Measurements from ENCODE around the gene RPS26.

Gene RPS26

GRCh38 chr12:56010111-56010570 is 31.6 kb upstream of the RPS26 start:
- no peak for ATAC-seq (ENCODE audit: low read depth)
- peaks cover 2% of the 10 kb centered on the region for H3K36me3 Mint-ChIP-seq
- no peak overlapping the region for H3K27ac Mint-ChIP-seq
- no peaks in the 10 kb centered on the region for H3K27me3 Mint-ChIP-seq
- peak overlapping the region; percentile 0 for H3K4me3 Mint-ChIP-seq
- no peaks in the 10 kb centered on the region for H3K9me3 Mint-ChIP-seq
- no peak for DNase-seq (ENCODE audit: low spot score in 2 of 2)
- peaks cover 13% of the 10 kb centered on the region for H3K4me1 Mint-ChIP-seq

- Mint-ChIP-seq H3K9me3 (no peaks in the 10 kb centered on the region), H3K36me3 (peaks cover 2% of the 10 kb centered on the region), H3K27ac (no peak overlapping the region), H3K27me3 (no peaks in the 10 kb centered on the region), H3K4me3 (no peak overlapping the region), H3K4me1 (peaks cover 11% of the 10 kb centered on the region)
- no peak for DNase-seq (ENCODE audit: low spot score in 2 of 2)
- ATAC-seq (ENCODE audit: low read depth) = no peak
Observed at GRCh38 chr12:56011509-56012090, 30.1 kb upstream of the RPS26 start.

GRCh38 chr12:56013482-56013881 is 28.2 kb upstream of the RPS26 start:
- H3K9me3 Mint-ChIP-seq = no peaks in the 10 kb centered on the region
- no peaks in the 10 kb centered on the region for H3K27me3 Mint-ChIP-seq
- peaks cover 9% of the 10 kb centered on the region for H3K36me3 Mint-ChIP-seq
- H3K4me3 Mint-ChIP-seq = no peak overlapping the region
- DNase-seq (ENCODE audit: low spot score in 2 of 2) (no peak), ATAC-seq (ENCODE audit: low read depth) (no peak)
- H3K4me1 Mint-ChIP-seq = peaks cover 2% of the 10 kb centered on the region
- no peak overlapping the region for H3K27ac Mint-ChIP-seq

GRCh38 chr12:56014205-56014604 is 27.5 kb upstream of the RPS26 start:
- Mint-ChIP-seq H3K4me3 (no peak overlapping the region), H3K27ac (no peak overlapping the region), H3K27me3 (no peaks in the 10 kb centered on the region), H3K9me3 (no peaks in the 10 kb centered on the region), H3K36me3 (peaks cover 9% of the 10 kb centered on the region), H3K4me1 (no peaks in the 10 kb centered on the region)
- ATAC-seq (ENCODE audit: low read depth) (no peak), DNase-seq (ENCODE audit: low spot score in 2 of 2) (no peak)

- no peaks in the 10 kb centered on the region for H3K9me3 Mint-ChIP-seq
- ATAC-seq (ENCODE audit: low read depth) (no peak), DNase-seq (ENCODE audit: low spot score in 2 of 2) (no peak)
- H3K27me3 Mint-ChIP-seq = peaks cover 2% of the 10 kb centered on the region
- H3K4me3 Mint-ChIP-seq = no peak overlapping the region
- peaks cover 9% of the 10 kb centered on the region for H3K36me3 Mint-ChIP-seq
- no peak overlapping the region for H3K27ac Mint-ChIP-seq
- H3K4me1 Mint-ChIP-seq = peaks cover 8% of the 10 kb centered on the region
Observed at GRCh38 chr12:56017181-56017580, 24.5 kb upstream of the RPS26 start.

- Mint-ChIP-seq H3K4me1 (peaks cover 8% of the 10 kb centered on the region), H3K36me3 (peaks cover 9% of the 10 kb centered on the region), H3K27me3 (peaks cover 2% of the 10 kb centered on the region), H3K9me3 (no peaks in the 10 kb centered on the region), H3K27ac (no peak overlapping the region), H3K4me3 (no peak overlapping the region)
- DNase-seq (ENCODE audit: low spot score in 2 of 2) = no peak
- ATAC-seq (ENCODE audit: low read depth) = no peak
Observed at GRCh38 chr12:56018356-56018755, 23.4 kb upstream of the RPS26 start.

- H3K27me3 Mint-ChIP-seq = peaks cover 2% of the 10 kb centered on the region
- H3K9me3 Mint-ChIP-seq = no peaks in the 10 kb centered on the region
- no peak within 1 kb of the TSS for H3K27ac Mint-ChIP-seq
- peak within 1 kb of the TSS; percentile 66 for H3K4me3 Mint-ChIP-seq
- H3K36me3 Mint-ChIP-seq = peaks cover 7% of the 10 kb centered on the region
- DNase-seq (ENCODE audit: low spot score in 2 of 2) (no peak), ATAC-seq (ENCODE audit: low read depth) (peak; percentile 24)
- peaks cover 8% of the 10 kb centered on the region for H3K4me1 Mint-ChIP-seq
Observed at GRCh38 chr12:56020423-56021184, 21.1 kb upstream of the RPS26 start, which contains the start of gene IKZF4. TSS of gene IKZF4 (plus strand) at chr12:56021043. CDS start at chr12:56021494, 451 bp downstream.

- Mint-ChIP-seq H3K4me1 (peaks cover 8% of the 10 kb centered on the region), H3K4me3 (no peak overlapping the region), H3K9me3 (no peaks in the 10 kb centered on the region), H3K27me3 (peaks cover 2% of the 10 kb centered on the region), H3K27ac (no peak overlapping the region), H3K36me3 (peaks cover 4% of the 10 kb centered on the region)
- DNase-seq (ENCODE audit: low spot score in 2 of 2) = no peak
- ATAC-seq (ENCODE audit: low read depth) = no peak
Observed at GRCh38 chr12:56021889-56022497, 19.7 kb upstream of the RPS26 start.

GRCh38 chr12:56028511-56029165 is 13.1 kb upstream of the RPS26 start:
- no peaks in the 10 kb centered on the region for H3K4me1 Mint-ChIP-seq
- no peaks in the 10 kb centered on the region for H3K9me3 Mint-ChIP-seq

GRCh38 chr12:56029166-56029519 is 12.6 kb upstream of the RPS26 start:
- no peak overlapping the region for H3K4me3 Mint-ChIP-seq
- DNase-seq (ENCODE audit: low spot score in 2 of 2) (no peak), ATAC-seq (ENCODE audit: low read depth) (no peak)
- H3K9me3 Mint-ChIP-seq = no peaks in the 10 kb centered on the region
- peaks cover 6% of the 10 kb centered on the region for H3K36me3 Mint-ChIP-seq
- H3K4me1 Mint-ChIP-seq = no peaks in the 10 kb centered on the region
- peak overlapping the region; percentile 17 for H3K27ac Mint-ChIP-seq
- no peaks in the 10 kb centered on the region for H3K27me3 Mint-ChIP-seq

More at GRCh38 chr12:56028511-56029165, 13.1 kb upstream of the RPS26 start:
- Mint-ChIP-seq H3K4me3 (no peak overlapping the region), H3K36me3 (peaks cover 6% of the 10 kb centered on the region), H3K27ac (no peak overlapping the region), H3K27me3 (no peaks in the 10 kb centered on the region)
- DNase-seq (ENCODE audit: low spot score in 2 of 2) (no peak), ATAC-seq (ENCODE audit: low read depth) (no peak)

GRCh38 chr12:56029666-56030293 is 11.9 kb upstream of the RPS26 start:
- H3K4me1 Mint-ChIP-seq = no peaks in the 10 kb centered on the region
- DNase-seq (ENCODE audit: low spot score in 2 of 2) = peak in 1 of 2 donors; percentile 23
- no peaks in the 10 kb centered on the region for H3K27me3 Mint-ChIP-seq
- no peak overlapping the region for H3K4me3 Mint-ChIP-seq
- H3K9me3 Mint-ChIP-seq = no peaks in the 10 kb centered on the region
- peak; percentile 59 for ATAC-seq (ENCODE audit: low read depth)
- H3K36me3 Mint-ChIP-seq = peaks cover 6% of the 10 kb centered on the region
- H3K27ac Mint-ChIP-seq = peak overlapping the region; percentile 17

GRCh38 chr12:56031987-56032386 is 9.7 kb upstream of the RPS26 start:
- Mint-ChIP-seq H3K36me3 (peaks cover 14% of the 10 kb centered on the region), H3K27ac (no peak overlapping the region)

GRCh38 chr12:56034586-56035332 is 7.0 kb upstream of the RPS26 start:
- Mint-ChIP-seq H3K27me3 (no peaks in the 10 kb centered on the region), H3K4me1 (no peaks in the 10 kb centered on the region), H3K27ac (no peak overlapping the region), H3K36me3 (peaks cover 11% of the 10 kb centered on the region), H3K4me3 (no peak overlapping the region), H3K9me3 (no peaks in the 10 kb centered on the region)
- ATAC-seq (ENCODE audit: low read depth) = no peak
- DNase-seq (ENCODE audit: low spot score in 2 of 2) = no peak

More at GRCh38 chr12:56031987-56032386, 9.7 kb upstream of the RPS26 start:
- Mint-ChIP-seq H3K4me1 (no peaks in the 10 kb centered on the region), H3K27me3 (no peaks in the 10 kb centered on the region), H3K9me3 (no peaks in the 10 kb centered on the region), H3K4me3 (no peak overlapping the region)
- DNase-seq (ENCODE audit: low spot score in 2 of 2) = no peak
- no peak for ATAC-seq (ENCODE audit: low read depth)

All from memory B cell (primary cell).